HG02623 (cell line): ENCODE data around the gene HMGA1.

Experiments used
- ATAC-seq: cut with Tn5 transposase; IDR thresholded peaks from one replicate; pipeline ENCODE4 v1.9.1; 2021; ENCODE audit warnings: moderate library complexity; ENCODE audit not compliant: unreplicated experiment

HMGA1 gene

DNA sequence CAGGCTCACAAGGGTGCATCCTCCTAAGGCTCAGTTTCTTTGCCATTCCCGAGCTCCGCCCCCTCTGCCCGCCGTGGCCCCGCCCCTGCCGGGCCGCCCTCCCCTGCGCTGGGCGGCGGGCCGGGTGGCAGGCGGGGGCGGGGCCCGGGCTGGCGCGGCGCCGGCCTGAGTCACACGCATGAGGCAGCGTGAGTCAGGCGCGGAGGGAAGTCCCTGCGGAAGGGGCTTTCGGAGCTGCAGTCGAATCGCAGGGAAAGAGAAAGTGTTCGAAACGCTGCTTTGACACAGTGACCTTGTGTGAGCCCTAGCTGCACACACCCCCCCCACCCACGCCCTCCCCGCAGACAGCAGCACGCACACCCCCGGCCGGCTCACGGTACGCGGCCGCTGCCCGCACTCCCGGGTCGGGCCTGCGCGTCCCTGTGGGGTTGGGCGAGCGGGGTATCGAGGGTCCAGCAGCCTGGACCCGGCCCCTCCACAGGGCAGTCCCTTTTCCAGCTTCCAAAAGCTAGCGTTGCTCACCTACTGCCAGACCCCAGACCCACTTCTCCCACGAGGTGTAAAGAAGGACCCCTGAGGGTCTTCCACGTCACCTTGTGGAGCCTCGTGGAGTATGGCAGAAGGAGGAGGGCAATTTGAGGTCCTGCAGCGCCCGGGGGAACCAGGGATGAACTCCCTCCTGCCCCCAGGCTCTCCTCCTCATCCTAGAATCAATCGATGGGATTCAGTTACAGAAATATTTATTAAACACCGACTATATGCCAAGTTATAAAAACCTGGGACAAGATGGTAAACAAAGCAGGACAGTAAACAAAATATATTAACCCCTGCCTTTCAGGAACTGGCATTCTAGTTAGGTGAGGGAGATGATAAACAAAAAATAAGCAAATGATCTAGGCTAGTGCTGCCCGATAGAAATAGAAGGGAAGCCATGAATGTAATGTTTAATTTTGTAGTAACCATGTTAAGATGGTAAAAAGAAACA, 12.4 kb upstream of the HMGA1 start:
- peak; percentile 92 for ATAC-seq

DNA sequence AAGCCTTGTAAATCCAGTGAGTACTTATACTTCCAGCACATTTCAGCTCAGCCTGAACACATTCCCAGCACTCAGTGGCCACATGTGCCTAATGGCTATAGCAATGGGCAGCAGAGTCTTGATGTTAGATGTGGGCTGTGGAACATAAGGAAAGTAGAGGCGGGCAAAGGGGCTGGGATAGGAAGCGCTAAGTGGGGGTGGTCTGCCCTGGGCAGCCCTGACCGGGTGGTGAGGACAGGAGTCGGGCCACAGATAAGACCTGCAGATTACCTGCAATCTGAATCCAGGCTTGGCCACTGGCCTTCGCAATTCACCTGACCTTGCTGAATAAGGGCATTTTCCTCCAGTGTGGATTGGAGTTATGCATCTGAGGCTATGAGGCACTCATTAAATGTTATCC, 11.1 kb upstream of the HMGA1 start:
- no peak for ATAC-seq

DNA sequence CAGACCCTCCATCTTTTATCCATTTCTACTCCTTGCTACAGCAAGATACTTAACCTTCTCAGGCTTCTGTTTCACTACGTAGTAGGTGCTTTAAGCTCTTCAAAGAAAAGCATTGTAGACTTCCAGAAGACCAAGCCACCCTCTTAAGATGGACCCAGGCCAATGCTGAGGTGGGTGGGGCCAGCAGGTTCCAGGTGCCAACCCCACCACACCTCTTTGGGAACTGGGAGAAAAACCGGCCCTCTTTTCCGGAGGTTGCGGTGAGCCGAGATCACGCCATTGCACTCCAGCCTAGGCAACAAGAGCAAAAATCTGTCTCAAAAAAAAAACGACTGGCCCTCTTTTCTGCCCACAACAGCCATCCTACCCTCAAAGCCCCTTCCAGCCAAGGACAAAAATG, 10.6 kb upstream of the HMGA1 start:
- ATAC-seq, result no peak

DNA sequence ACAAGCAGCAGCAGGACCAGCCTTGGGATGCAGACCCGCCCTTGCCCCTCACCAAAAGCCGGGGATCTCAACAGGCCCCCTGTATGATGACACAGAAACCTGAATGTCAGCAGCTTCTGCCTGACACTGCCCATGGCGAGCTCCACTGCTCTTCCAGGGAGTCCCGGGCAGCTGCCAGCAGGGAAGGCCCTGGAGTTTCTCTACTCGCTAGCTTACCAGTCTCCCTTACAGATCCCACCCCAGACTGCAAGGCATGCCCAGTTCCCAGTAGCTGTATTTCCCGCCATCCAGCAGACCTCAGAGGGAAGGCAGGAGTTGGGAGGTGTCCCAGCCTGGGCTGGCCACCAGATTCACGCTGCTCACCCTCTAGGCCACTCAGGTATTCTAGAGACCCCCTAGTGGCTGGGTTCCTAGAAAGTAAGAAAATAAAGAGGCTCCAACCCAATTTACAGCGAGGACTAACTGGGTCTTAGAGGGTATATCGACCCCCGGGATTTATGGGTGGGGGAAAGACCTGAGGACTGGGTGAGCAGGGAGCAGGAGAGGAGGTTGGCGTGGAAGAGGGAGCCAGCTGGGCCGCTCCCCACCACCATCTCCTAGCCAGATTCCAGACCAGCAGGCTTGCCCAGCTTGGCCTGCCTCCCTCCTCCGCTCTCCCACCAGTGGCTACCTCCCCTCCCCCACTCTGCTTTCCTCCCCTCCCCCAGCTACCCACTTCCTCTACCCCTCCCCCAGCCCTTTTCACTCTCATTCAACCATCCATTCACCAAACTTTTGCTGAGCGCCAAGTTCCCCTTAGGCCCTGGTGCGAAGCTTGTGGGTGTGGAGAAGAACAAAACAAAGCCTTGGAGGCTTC, 9.7 kb upstream of the HMGA1 start:
- no peak for ATAC-seq

DNA sequence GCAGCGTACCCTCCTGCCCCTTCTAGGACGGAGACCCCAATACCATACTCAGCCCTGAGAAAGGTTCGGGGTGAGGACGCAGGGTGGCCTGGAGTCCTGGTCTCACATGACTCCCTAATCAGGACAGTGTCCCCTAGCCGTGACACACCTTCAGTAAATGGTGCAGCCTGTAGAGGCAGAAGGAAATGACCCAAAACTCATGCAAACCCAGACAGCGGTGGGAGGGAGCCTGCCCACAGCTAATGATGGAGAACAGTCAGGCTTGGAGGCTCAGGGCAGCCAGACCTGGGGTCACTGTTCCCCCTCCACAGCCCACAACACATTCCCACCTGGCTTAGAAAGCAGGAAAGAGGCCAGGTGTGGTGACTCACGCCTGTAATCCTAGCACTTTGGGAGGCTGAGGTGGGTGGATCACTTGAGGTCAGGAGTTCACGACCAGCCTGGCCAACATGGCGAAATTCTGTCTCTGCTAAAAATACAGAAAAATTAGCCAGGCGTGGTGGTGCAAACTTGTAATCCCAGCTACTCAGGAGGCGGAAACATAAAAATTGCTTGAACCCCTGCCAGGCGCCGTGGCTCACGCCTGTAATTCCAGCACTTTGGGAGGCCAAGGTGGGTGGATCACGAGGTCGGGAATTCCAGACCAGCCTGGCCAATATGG, 8.8 kb upstream of the HMGA1 start:
- ATAC-seq, result no peak

DNA sequence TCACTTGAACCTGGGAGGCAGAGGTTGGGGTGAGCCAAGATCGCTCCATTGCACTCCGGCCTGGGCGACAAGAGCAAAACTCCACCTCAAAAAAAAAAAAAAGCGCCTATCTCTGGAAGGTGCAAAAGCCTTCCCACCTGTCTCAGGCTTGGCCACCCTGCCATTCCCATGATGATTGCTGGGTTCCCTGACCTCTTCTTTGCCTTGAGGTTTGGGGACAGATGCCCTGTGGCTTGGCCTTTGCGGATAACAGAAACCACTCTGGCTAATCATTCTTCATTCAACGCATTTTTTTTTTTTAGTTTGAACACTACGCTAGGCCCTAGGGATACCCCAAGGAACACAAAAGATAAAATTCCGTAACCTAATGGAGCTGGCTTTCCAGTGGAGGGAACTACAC, 6.8 kb upstream of the HMGA1 start:
- no peak for ATAC-seq

DNA sequence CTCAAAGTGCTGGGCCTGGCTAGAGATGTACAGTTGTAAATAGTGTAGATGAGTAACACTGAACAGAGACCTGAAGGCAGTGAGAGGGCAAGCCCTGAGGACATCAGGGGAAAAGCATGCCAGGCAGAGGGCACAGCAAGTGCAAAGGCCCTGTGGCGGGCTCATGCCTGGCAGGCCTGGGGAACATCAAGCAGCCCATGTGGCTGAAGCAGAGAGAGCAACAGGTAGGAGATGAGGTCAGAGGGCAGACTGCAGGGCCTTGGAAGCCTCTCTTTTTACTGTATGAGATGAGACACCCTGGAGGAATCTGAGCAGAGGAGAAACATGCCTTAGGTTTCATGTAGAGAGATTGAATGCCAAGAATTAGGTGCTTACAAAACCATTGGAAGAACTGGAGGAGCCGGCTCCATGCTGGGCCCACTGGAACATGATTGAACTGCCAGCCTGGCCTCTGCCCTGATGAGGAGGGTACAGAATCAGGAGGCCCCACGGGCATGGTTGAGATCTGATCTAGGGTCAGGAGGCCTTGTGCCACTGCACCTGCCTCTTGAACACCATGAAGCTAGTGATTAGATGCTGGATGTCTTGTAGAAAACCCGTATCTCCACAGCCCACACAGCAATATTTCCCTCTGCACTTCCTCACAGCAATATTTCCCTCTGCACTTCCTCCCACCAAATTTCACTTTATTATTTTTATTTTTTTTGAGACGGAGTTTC, 5.9 kb upstream of the HMGA1 start:
- no peak for ATAC-seq

DNA sequence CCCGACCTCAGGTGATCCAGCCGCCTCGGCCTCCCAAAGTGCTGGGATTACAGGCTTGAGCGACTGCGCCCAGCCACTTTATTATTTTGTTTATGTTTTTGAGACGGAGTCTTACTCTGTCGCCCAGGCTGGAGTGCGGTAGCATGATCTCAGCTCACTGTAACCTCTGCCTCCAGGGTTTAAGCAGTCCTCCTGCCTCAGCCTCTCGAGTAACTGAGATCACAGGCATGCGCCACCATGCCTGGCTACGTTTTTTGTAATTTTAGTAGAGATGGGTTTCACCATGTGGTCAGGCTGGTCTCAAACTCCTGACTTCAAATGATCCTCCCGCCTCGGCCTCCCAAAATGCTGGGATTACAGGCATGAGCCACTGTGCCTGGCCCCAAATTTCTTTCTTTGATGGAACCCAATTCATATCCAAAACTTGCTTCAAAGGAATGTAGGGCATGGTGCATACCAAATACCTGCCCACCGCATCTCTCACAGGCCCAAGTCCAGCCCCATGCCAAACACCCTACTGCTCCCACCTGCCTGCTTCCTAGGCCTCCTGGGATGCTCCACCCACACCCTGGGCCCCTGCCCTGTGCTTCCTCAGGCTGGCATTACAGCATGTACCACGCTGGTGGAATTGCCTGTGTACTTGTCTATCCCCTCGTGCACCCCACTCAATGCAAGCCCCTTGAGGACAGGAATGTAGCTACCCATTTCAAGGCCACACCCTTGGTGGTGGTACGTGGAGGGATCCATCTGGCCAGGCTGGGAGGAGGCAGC, 4.9 kb upstream of the HMGA1 start:
- ATAC-seq, result no peak

DNA sequence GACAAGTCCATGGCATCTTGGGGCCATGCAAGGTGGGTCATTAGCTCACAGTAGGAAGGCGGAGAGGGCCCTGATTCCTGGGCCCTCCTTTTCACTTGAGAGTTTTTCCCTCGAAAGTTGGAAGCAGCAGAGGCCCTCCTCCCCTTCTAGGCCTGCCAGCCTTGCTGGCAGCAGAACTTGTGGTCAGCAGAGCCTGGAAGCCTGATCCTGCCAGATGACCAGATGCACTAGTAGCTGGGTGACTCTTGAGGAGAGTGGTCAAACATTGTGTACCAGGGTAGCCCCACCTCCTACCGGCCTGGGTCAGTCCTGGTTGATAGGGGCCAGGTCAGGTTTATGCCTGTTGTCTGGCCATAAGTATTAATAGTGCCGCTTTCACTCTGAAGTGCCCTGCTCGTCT, 3.8 kb upstream of the HMGA1 start:
- ATAC-seq, result no peak

DNA sequence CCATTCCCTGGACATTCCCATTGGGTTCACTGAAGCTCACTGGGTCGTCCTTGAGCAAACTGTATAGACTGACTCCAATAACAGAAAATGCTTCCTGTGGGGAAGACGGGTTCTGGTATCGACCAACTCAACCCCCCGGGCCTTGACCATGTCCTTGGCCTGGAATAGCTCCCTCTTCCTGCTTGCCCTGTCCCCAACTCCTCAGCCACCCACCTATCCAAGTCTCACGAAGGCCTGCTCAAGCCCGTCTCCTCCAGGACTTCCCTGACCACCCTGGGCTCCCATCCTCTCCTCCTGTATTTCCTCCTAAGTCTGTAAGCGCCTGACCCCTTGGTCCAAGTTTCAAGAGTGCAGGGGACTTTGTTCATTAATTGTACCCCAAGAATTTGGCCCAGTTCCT, 2.8 kb upstream of the HMGA1 start:
- no peak for ATAC-seq

DNA sequence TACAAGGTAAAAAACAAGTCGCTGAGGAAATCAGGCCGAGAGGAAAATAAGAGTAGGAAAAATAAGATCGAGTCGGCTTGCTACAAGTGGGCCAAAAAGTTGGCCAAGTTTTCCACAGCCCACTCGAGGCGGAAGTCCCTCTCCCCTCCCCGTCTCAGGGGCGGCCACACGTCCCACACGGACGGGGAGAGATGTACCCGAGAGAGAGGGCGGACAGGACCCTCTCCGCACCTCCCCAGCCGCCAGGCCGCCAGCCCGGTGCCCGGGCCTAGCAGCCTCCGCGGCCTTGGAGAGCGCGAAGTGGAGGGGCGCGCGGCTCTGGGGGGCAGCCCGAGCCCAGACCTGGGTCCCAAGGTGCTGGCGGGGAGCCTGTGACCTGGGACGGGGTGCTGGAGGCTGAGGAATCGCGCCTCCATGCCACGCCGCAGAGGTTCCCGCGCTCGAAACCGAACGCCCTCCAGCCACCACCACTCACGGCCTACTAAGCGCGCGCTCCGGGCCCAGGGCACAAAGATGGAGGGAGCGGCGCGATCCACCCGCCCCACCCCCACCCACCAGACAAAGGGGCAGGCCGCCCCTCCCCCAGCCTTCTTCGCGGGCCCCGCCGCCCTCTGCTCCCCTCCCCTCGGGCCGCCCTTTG, 1.9 kb upstream of the HMGA1 start:
- no peak for ATAC-seq

DNA sequence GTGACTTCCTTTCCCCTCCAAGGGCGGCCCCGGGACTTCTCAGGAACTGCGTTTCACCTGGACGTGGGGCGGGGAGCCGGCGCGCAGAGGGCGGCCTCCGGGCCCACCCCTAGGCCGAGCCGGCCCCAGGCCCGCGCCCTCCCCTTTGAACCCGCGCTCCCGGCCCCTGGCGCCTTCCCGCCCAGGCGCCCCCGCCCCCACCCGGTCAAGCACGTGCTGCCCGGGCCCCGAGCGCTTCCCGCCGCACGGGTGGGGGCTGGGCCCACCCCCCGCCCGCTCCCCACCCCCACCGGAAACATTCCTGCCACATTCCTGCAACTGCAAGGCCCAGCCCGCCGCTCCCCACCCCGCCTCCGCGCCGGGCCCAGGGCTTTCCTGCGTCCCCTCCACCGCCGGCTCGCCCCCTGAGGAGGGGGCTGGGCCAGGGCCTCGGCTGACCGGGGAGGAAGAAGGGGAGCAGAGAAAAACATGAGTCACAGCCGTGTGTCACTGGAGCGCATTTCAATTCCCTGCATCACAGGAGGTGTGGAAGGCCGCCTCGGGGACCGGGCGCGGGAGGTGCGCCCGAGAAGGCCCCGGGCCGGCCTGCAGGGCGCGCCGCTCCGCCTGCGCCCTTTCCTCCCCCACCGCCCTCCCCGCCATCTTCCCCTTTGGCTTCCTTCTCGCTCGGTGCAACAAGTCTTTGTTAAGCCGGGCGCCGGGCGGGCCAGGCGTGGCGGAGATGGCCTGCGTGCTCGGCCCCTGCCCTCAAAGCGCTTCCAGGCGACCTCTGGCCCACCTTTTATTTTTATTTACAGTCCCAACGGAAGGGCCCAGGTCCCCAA, 1.2 kb upstream of the HMGA1 start:
- no peak for ATAC-seq

DNA sequence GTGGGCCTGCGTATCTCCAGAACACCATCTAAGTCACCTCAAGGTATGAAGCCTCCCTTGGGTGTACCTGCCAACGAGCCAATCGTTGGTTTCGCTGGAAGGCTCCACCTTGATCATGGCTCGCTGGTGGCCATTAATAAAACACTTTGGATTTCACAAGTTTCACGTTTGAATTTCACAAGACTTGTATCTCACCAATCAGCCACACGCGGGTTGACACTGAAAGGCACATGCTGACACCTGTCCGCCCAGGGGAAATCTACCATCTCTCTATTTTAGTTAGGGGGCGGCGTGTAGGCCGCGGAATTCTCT, 586 bp upstream of the HMGA1 start:
- no peak for ATAC-seq

DNA sequence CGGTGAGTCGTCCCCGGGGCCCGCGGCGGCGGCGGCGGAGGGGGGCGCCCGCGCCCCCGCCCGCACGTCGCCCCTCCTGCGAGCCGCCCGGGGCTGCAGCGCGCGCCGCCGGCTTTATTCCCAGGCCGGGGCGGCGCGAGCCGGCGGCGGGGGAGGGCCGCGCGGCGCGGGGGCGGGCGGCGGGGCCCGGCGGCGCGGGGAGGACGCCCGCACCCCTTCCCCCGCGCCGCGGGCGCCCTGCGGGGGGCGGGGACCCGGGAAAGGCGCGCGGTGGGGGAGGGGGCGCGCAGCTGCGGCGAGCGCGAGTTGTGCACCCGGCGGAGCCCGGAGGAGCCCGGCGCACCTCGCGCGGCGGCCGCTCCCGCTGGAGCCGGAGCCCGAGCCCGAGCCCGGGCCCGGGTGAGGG, 646 bp downstream of the HMGA1 start:
- ATAC-seq, result peak; percentile 11

DNA sequence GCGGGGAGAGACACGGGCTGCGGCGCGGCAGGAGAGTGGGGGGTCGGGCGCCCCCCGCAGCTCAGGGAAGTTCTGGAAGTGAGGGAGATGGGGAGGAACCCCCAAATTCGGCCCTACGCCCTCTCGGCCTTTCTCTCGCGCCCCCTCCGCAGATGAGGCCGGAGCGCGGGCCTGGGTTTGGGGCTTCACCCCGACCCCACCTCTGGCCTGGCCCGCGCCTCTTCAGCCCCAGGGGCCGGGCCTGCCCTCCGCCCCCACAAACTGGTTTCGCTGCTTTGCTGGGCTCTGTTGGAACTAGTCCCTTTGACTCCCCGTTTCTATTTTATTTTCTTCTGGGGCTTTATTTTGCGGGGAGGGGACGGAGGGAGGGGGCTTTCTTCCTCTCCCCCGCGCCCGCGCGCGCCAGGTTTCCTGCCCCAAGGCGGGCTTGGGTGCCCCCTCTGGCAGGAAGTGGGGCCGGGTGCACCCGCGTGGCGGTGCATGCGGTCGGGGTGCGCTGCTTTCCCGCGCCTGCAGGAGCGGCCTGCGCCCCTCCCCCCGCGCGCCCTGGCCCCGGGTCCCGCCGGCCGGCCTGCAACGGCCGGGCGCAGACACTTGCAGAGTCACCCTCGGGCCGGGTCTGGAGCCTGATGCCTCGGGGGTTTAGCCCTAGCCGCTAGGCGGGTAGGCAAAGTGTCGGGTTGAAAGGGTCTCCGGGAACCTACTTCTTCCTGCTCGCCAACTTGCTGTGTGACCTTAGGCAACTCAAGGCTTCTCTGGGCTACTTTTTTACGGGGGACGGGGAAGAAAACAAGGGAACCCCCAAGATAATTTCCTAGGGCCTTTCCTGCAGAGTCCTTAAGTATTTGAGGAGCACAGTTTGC, 1.3 kb downstream of the HMGA1 start:
- ATAC-seq, result no peak

DNA sequence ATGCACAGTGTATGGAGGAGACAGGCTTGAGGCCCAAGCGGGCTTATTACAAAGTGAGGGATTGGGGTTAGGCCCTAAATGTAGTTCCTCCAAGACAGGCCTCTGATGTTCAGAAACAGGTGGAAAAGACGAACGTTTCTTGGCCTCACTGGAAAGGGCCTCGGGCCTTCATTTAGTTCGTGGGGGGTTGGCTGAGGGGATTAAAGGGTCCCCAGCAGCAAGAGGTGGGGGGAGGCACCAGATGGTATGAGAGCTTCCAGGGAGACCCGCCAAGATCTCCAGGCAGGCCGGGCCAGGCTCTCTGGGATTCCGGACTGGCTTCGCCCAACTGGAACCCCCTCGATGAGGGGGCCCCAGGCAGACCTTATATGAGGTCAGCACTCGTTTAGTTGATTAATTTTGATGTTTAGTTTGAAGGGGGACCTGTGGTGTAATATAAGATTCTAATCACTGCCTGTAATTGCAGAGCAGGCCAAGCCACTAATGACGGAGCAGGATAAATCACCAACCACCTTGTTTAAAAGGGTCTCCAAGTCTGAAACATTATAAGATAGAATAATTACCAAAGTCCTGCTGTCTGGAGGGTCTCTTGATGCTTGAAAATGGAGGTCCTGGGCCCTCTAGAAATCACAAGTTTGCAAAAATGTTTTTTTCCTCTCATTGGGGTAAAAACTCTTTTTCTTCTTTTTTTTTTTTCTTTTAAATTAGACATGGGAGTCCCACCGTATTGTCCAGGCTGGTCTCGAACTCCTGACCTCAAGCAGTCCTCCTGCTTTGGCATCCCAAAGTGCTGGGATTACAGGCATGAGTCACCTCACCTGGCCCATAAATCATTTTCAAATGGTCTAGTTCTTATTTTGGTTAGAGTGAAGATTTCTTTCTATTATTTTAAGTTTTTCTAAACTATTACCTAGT, 2.2 kb downstream of the HMGA1 start:
- ATAC-seq, result no peak

DNA sequence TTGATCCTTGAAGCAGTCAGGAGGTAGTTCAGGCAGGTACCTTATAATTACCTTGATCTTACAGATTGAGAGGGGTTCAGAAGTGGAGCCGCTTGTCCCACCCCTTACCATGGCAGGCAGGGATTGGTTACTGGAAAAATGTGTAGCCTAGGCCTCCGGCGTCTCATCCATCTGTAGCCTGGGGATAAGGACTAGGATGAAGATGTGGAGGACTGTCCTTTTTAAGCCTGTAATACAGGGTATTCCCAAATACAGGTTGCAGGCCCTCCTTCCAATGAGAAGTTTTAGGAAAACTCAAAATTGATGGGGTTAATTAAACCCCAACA, 2.8 kb downstream of the HMGA1 start:
- ATAC-seq, result no peak
